ENCODE results near the gene LIX1L.
A peak's percentile ranks its signal among the peaks of the same experiment; 100 is the strongest.

The LIX1L gene

DNA sequence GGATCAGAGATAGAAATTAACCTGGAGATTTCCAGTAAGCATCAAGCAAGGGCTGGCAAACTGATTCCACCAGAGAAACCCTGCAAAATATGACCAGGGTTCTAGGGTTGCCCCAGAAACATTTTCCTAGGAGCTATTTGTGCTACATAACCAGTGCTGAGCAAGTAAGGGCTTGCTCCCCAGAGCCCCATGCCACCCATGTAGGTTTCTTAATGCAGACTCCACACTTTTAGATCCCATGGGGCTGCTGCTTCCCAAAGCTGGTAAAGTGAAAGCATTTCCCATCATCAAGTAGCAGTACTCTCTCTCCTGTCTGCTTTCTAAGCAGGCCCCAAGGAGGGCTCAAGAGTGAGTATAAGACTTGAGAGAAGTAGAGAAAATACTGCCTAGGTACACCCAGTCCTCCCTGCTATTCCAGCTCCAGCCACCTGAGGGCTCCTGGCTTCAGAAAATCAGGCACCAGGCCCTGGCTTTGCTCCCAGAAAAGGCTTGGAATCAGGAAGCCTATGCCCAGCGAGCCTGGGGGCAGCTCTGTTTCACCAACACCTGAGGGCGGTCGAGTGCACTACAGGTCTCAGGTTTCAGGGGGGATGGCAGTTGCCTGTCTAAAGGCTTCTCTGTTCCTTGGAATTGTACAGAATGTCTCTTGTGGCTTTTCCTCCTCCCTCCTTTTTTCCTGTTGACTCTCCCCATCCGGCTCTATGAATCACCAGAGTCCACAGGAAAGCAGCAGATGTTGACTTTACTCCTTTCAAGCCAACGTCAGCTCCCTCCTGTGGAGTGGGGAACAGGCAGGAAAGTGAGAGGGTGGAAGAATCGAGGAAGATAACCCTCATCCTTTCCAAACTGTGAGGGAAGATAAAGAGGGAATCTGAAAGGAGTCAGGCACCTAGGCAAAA lies 66.0 kb downstream of the LIX1L start:
- peak; percentile 30 for DNase-seq

DNA sequence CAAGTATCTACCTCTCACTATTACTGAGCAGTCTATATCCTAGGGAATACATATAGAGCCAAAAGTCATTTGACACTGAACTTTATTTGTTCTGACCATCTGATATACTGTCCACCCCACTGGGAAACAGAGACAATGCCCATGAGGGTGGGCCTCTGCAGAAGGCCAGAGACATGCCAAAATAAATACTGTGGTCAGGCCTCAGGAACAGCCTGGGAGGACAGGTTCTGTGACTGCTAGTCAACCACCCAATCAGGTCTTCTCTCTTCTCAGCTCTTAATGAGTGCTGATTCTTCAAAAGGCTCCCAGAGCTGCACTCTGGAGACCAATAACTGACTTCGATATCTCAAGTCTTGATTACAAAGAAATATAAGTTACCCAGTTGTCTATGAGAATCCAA lies 66.7 kb downstream of the LIX1L start:
- no peak for DNase-seq

DNA sequence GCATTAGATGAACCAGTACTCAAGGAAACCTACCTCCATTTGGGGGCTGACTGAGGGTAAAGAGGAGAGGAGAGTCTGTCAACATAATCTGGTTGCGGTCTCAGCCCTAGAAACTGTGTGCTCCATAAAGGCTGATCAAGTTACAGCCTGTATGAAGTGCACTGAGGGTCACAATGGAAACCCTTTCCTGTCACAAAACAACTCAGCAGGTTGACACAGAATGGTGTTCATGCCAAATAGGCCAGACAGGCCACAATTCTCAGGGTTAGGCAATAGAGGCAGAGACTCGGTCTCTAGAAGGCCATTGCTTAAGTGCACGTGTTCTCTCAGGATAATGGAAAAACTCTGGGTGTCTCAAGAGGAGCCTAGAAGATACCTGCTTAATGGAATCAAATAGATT lies 68.1 kb downstream of the LIX1L start:
- no peak for DNase-seq

DNA sequence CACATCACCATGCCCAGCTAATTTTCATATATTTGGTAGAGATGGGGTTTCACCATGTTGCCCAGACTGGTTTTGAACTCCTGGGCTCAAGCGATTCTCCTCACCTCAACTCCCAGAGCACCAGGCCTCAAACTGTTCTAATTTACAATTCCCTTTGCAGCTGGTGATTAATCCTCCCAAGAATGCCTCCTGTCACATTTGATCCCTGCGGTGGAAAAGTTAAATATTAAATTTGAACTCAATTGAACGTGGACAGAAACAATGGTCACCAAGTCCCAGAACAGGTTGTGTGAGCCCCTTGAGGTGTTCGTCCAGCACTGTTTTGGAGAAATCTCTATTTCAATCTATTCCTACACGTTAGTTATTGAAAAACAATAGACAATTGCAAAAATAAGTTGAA lies 70.2 kb downstream of the LIX1L start:
- no peak for DNase-seq

DNA sequence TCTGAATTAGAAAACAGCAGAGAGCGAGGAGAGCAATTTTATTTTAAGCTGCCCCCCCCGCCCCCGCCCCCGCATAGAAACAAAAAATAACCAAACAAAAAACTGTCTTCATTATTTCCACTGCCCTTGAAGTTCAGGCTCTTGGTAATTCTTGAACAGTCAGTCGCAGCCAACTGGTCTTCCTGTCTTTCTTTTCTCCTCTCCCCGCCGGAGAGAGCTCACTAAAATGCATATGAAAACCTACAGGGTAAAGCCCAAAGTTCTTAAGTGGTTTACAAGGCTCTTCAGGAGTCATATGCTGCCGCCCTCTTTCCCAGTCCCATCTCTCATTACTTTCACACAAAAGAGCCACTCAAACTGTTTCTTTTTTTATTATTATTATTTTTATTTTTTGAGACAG lies 71.0 kb downstream of the LIX1L start:
- DNase-seq, result no peak

DNA sequence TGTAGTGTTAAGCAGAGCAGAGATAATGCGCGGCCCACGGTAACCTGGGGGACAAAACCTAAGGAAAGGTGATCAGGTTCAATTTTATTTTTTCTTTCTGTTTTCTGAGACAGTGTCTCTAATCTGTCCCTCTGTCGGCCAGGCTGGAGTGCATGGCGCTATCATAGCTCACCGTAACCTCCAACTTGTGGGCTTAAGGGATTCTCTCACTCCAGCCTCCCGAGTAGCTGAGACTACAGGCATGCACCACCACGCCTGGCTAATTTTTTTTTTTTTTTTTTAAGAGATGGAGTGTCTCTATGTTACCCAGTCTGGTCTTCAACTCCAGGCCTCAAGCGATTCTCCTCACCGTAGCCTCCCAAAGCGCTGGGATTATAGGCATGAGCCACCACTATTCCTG lies 71.4 kb downstream of the LIX1L start:
- DNase-seq, result no peak

DNA sequence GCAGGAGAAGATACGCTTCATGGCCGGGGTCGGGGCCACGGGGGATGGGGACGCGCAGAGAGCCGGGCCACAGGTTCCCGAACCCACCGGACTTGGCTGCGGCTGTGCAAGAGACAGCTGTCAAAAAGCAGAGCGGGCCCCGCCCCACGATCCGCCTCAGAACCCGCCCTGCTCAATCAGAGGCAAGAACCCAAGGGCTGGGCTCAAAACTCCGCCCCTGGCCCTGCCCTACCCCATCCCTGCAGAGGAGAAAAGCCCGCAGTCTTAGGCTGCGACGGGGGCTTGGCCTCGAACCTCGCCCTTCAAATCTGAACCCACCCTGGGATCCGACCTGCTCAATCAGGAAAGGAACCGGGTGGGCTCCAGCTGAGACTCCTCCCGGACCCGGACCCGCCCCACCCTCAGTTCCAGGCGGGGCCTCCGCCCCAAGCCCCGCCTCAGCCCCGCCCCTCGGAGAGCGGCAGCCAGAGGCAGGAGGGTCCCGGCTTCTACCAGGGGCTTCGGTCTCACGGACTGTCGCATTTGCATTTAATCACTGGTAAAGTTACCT lies 72.0 kb downstream of the LIX1L start, which contains the start of gene ANKRD35:
TSS of gene ANKRD35 (minus strand) at position 129 of the 550 bp plus-strand sequence. CDS start at position 21, 108 bp downstream.
- peak; percentile 76 for DNase-seq

DNA sequence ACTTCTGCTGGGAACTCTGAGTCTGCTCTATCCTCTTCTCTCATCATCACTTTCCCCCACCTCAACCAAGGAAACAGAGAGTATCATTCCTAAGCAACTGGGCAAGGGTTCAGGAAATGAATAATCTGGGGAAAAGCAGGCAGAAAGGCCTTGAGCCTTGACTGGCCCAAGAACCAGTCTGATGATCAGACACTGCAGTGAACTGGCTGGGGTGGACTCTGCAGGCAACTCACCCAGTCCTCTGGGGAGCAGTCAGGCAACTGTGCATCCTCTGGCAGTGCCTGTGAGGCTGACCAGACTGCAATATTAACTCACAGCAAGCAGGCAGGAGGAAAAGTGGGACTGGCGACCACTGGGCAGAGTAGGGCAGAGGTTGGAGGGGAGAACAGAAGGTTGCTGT lies 73.1 kb downstream of the LIX1L start:
- DNase-seq, result no peak
